NCI-H524 (cell line): ENCODE results near the gene ALG2.

Experiments
- DNase-seq, 2 experiments: peaks; one replicate each; lab custom pipeline; 2025; lab: John Stamatoyannopoulos, UW

ALG2 gene

GRCh38 chr9:99221621-99222415, at the start of gene ALG2, which contains the start of gene SEC61B:
TSS of gene ALG2 (minus strand) at chr9:99221942. CDS start at chr9:99221894, 48 bp downstream.
TSS of gene SEC61B (plus strand) at chr9:99222282. CDS start at chr9:99222364, 82 bp downstream.
- peak; percentile 93 to 97 for DNase-seq

- no peak for DNase-seq
These were observed 48.7 kb upstream of the ALG2 start for GRCh38 chr9:99270491-99270890.

GRCh38 chr9:99269416-99269815, 47.7 kb upstream of the ALG2 start:
- no peak for DNase-seq

GRCh38 chr9:99266255-99267023, 44.7 kb upstream of the ALG2 start:
- peak; percentile 56 to 87 for DNase-seq

- peak in 1 of 2 experiments; percentile 9 for DNase-seq
These were observed 43.9 kb upstream of the ALG2 start for GRCh38 chr9:99265691-99266090.

- peak in 1 of 2 experiments; percentile 47 for DNase-seq
These were observed 42.4 kb upstream of the ALG2 start for GRCh38 chr9:99264070-99264680.

- DNase-seq: no peak
These were observed 41.2 kb upstream of the ALG2 start for GRCh38 chr9:99262949-99263418.

- no peak for DNase-seq
These were observed 40.2 kb upstream of the ALG2 start for GRCh38 chr9:99261923-99262322.

GRCh38 chr9:99259231-99259918, 37.6 kb upstream of the ALG2 start:
- peak in 1 of 2 experiments; percentile 16 for DNase-seq

- no peak for DNase-seq
These were observed 36.1 kb upstream of the ALG2 start for GRCh38 chr9:99257723-99258389.

- no peak for DNase-seq
These were observed 33.9 kb upstream of the ALG2 start for GRCh38 chr9:99255651-99256050.

GRCh38 chr9:99253772-99254431, 32.2 kb upstream of the ALG2 start:
- no peak for DNase-seq

- no peak for DNase-seq
These were observed 31.4 kb upstream of the ALG2 start for GRCh38 chr9:99253134-99253533.

- DNase-seq: no peak
These were observed 29.4 kb upstream of the ALG2 start for GRCh38 chr9:99251157-99251556.

GRCh38 chr9:99249619-99250018, 27.9 kb upstream of the ALG2 start:
- no peak for DNase-seq

- DNase-seq: no peak
These were observed 22.9 kb upstream of the ALG2 start for GRCh38 chr9:99244344-99245260.

GRCh38 chr9:99241106-99241505, 19.4 kb upstream of the ALG2 start:
- DNase-seq: no peak

- no peak for DNase-seq
These were observed 17.8 kb upstream of the ALG2 start for GRCh38 chr9:99239341-99240060.

- no peak for DNase-seq
These were observed 16.6 kb upstream of the ALG2 start for GRCh38 chr9:99238331-99238730.
